Epithelial cell of esophagus (primary cell): Measurements from ENCODE around the gene AATF.

Experiments used
- DNase-seq: peaks from one replicate; pipeline ENCODE4 v3.0.0; 2010; ENCODE audit warnings: low read depth
- H3K4me3 ChIP-seq: 2 replicates; pipeline ENCODE4 v1.5.1; 2011; ENCODE audit warnings: mild to moderate bottlenecking, low read length, control low read depth
- TF ChIP-seq, protein P1 (sequence below): IDR thresholded peaks from 2 replicates; pipeline ENCODE4 v1.5.1; 2011; ENCODE audit warnings: low read depth, mild to moderate bottlenecking, low read length, control low read depth, inconsistent platforms; ENCODE audit not compliant: insufficient read depth; ENCODE audit errors: missing control alignments

AATF gene

DNA sequence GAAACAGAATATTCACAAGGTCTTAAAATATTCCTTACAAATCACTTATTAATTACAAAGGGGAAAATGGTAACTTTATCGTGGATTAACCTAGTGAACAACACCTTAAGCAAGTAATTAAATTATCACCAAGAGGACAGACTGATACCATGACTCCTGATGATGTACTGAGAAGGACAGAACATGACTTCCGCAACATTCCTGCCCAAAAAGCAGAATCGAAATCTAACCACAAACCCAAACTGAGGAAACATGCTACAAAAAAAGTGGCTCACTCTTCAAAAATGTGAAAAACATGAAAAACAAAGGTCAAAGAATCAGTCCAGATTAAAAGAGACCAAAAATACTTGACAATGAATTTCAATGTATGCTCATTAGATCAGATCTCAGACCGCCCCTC is 151.5 kb downstream of the AATF start:
- DNase-seq: no peak
- TF ChIP-seq, protein P1, sequence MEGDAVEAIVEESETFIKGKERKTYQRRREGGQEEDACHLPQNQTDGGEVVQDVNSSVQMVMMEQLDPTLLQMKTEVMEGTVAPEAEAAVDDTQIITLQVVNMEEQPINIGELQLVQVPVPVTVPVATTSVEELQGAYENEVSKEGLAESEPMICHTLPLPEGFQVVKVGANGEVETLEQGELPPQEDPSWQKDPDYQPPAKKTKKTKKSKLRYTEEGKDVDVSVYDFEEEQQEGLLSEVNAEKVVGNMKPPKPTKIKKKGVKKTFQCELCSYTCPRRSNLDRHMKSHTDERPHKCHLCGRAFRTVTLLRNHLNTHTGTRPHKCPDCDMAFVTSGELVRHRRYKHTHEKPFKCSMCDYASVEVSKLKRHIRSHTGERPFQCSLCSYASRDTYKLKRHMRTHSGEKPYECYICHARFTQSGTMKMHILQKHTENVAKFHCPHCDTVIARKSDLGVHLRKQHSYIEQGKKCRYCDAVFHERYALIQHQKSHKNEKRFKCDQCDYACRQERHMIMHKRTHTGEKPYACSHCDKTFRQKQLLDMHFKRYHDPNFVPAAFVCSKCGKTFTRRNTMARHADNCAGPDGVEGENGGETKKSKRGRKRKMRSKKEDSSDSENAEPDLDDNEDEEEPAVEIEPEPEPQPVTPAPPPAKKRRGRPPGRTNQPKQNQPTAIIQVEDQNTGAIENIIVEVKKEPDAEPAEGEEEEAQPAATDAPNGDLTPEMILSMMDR: no peak
- no peak overlapping the region for H3K4me3 ChIP-seq

DNA sequence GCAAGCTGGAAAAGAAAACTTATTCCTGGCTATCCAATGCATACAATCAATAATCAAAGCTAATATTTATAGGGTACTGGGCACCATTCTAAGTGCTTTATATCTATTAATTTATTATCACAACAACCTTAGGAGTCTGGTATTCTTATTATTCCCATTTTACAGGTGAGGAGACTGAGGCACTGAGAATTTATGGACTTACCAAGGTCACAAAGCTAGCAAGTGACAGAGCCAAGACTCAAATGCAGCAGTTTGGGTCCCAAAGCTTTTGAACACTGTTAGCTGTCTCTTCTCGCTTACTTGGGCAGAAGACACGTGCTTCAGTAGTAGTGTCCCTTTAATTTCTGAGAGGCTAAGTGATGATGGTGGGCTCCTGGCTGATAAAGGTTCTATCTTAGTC is 152.6 kb downstream of the AATF start:
- no peak for DNase-seq
- no peak overlapping the region for H3K4me3 ChIP-seq
- TF ChIP-seq, protein P1: no peak

DNA sequence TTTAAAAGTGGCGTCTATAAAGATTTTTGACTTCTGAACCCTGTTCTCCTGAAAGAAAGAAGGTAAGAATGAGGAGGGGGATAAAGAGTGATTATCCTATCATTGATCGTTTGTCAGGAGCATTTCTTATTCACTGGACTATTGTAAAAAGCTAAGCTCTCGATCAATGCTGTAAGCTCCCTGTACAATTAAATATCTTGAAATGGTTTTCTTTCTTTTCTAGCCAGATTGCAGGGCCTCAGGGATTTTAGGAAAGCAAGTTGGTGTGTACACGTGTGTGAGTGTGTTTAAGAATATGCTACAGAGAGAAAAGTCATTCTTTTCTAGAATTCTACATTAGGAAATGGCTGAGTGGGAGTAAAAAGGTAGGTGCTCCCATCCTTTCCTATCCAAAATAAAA is 154.5 kb downstream of the AATF start:
- no peak for DNase-seq
- H3K4me3 ChIP-seq: no peak overlapping the region
- TF ChIP-seq, protein P1: no peak

DNA sequence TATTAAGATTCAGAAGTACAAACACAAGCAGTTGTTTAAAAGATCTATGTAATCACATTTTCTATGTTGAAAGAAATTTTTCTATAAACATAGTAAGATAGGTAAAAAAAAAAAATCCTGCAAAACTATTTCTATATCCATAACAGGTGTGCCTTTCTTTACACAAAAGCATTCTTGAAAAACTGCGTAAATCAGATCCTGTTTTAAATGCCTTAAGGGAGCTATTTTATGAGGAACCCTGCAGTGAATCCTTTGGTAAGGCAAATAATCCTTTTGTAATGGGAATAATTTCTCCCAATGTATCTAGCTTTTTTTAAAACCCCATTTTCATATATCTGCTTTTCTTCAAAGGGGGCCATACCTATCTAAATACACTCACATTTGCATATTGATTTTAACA is 157.3 kb downstream of the AATF start:
- DNase-seq: no peak
- H3K4me3 ChIP-seq: no peak overlapping the region
- TF ChIP-seq, protein P1: no peak
